ENCODE results near the gene CCL5.

CCL5 gene

GRCh38 chr17:35868737-35869136, 11.4 kb downstream of the CCL5 start, which contains the start of gene HEATR9:
HEATR9 (minus strand) TSS chr17:35868891; CDS start chr17:35868742, 149 bp downstream.
- H3K27ac ChIP-seq (ENCODE audit: extremely low read depth, low read depth, low read length) = no peak within 1 kb of the TSS
- TF ChIP-seq ZNF132 (tag by site-specific recombination; IDR thresholded peaks at IDR 0.05; ENCODE audit: borderline replicate concordance) (no peak), YY1 (tag by site-specific recombination; IDR thresholded peaks at IDR 0.05) (no peak), ZNF169 (tag by site-specific recombination; IDR thresholded peaks at IDR 0.05) (no peak), ZBTB17 (tag by site-specific recombination; IDR thresholded peaks at IDR 0.05) (no peak), ZSCAN30 (tag by site-specific recombination; IDR thresholded peaks at IDR 0.05) (no peak), BCL11B (tag by site-specific recombination; IDR thresholded peaks at IDR 0.05; ENCODE audit: low read depth) (no peak), ZBTB10 (tag by site-specific recombination; IDR thresholded peaks at IDR 0.05) (no peak), IKZF3 (tag by site-specific recombination; IDR thresholded peaks at IDR 0.05) (no peak), ZNF223 (tag by site-specific recombination; IDR thresholded peaks at IDR 0.05) (no peak), SALL2 (tag by site-specific recombination; IDR thresholded peaks at IDR 0.05; ENCODE audit: borderline replicate concordance) (no peak), ZNF280D (tag by site-specific recombination; IDR thresholded peaks at IDR 0.05) (no peak)
- TF ChIP-seq, protein P1, sequence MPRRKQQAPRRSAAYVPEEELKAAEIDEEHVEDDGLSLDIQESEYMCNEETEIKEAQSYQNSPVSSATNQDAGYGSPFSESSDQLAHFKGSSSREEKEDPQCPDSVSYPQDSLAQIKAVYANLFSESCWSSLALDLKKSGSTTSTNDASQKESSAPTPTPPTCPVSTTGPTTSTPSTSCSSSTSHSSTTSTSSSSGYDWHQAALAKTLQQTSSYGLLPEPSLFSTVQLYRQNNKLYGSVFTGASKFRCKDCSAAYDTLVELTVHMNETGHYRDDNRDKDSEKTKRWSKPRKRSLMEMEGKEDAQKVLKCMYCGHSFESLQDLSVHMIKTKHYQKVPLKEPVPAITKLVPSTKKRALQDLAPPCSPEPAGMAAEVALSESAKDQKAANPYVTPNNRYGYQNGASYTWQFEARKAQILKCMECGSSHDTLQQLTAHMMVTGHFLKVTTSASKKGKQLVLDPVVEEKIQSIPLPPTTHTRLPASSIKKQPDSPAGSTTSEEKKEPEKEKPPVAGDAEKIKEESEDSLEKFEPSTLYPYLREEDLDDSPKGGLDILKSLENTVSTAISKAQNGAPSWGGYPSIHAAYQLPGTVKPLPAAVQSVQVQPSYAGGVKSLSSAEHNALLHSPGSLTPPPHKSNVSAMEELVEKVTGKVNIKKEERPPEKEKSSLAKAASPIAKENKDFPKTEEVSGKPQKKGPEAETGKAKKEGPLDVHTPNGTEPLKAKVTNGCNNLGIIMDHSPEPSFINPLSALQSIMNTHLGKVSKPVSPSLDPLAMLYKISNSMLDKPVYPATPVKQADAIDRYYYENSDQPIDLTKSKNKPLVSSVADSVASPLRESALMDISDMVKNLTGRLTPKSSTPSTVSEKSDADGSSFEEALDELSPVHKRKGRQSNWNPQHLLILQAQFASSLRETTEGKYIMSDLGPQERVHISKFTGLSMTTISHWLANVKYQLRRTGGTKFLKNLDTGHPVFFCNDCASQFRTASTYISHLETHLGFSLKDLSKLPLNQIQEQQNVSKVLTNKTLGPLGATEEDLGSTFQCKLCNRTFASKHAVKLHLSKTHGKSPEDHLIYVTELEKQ (tag by site-specific recombination; IDR thresholded peaks at IDR 0.05; ENCODE audit: borderline replicate concordance) = no peak
- H3K4me1 ChIP-seq (ENCODE audit: control insufficient read depth, insufficient read depth, low read length) = no peaks in the 10 kb centered on the region
- H3K9me3 ChIP-seq (ENCODE audit: control insufficient read depth, insufficient read depth, low read depth, low read length) = no peaks in the 10 kb centered on the region
- no peak within 1 kb of the TSS for H3K4me3 ChIP-seq (ENCODE audit: low read depth, low read length)
- H3K36me3 ChIP-seq (ENCODE audit: control insufficient read depth in 2 of 2, insufficient read depth in 1 of 2, low read length in 2 of 2) = peaks cover 0 to 8% of the 10 kb centered on the region in 2 experiments; a peak in 1 of 3 replicates
- ChIA-PET POLR2A (no interaction called here), CTCF (interaction anchor here (0.6 to 1.5 kb wide), 2 partner anchors 19 to 1098 kb away, joined by 4 to 6 read pairs; no protein-coding TSS in a partner anchor)

- Histone ChIP-seq H3K4me3 (ENCODE audit: low read depth, low read length) (no peak overlapping the region), H3K9me3 (ENCODE audit: control insufficient read depth, insufficient read depth, low read depth, low read length) (no peaks in the 10 kb centered on the region), H3K36me3 (ENCODE audit: control insufficient read depth in 2 of 2, insufficient read depth in 1 of 2, low read length in 2 of 2) (peaks cover 0 to 9% of the 10 kb centered on the region in 2 experiments; a peak in 1 of 3 replicates), H3K4me1 (ENCODE audit: control insufficient read depth, insufficient read depth, low read length) (no peaks in the 10 kb centered on the region), H3K27ac (ENCODE audit: extremely low read depth, low read depth, low read length) (no peak overlapping the region)
- POLR2A ChIA-PET = no interaction called here
- TF ChIP-seq MYNN (tag by site-specific recombination; IDR thresholded peaks at IDR 0.05; ENCODE audit: borderline replicate concordance) (no peak), ZBTB8A (tag by site-specific recombination; IDR thresholded peaks at IDR 0.05) (no peak), ZNF561 (tag by site-specific recombination; IDR thresholded peaks at IDR 0.05; ENCODE audit: borderline replicate concordance) (no peak), ZNF521 (tag by site-specific recombination; IDR thresholded peaks at IDR 0.05) (no peak), ZNF23 (tag by site-specific recombination; IDR thresholded peaks at IDR 0.05; ENCODE audit: borderline replicate concordance) (no peak), ZNF324 (tag by site-specific recombination; IDR thresholded peaks at IDR 0.05) (no peak), ZNF146 (tag by site-specific recombination; IDR thresholded peaks at IDR 0.05) (no peak), ZNF837 (tag by site-specific recombination; IDR thresholded peaks at IDR 0.05) (no peak), ZBTB10 (tag by site-specific recombination; IDR thresholded peaks at IDR 0.05) (no peak)
- TF ChIP-seq, protein P2, sequence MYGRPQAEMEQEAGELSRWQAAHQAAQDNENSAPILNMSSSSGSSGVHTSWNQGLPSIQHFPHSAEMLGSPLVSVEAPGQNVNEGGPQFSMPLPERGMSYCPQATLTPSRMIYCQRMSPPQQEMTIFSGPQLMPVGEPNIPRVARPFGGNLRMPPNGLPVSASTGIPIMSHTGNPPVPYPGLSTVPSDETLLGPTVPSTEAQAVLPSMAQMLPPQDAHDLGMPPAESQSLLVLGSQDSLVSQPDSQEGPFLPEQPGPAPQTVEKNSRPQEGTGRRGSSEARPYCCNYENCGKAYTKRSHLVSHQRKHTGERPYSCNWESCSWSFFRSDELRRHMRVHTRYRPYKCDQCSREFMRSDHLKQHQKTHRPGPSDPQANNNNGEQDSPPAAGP (tag by site-specific recombination; IDR thresholded peaks at IDR 0.05) = no peak
- CTCF ChIA-PET = interaction anchor here (0.5 kb wide), 1 partner anchor 727 kb away, joined by 3 read pairs; no protein-coding TSS in a partner anchor
These were observed 12.6 kb downstream of the CCL5 start for GRCh38 chr17:35867574-35867973.
